ENCODE results near the gene SDK1. TPM values are rescaled to one million over a fixed set of nuclear protein-coding genes. Genes with fewer than 3 reads are reported as not detected.

Gene SDK1
- total RNA-seq, 2 experiments from 2014 or later: 0.25 to 0.78 TPM

GRCh38 chr7:3321206-3321605 is 20.2 kb downstream of the SDK1 start:
- Mint-ChIP-seq H3K4me1 (ENCODE audit: low read depth) (no peaks in the 10 kb centered on the region), H3K4me3 (no peak overlapping the region), H3K36me3 (ENCODE audit: low read depth) (no peaks in the 10 kb centered on the region), H3K9me3 (no peaks in the 10 kb centered on the region), H3K27ac (no peak overlapping the region), H3K27me3 (peaks cover 6% of the 10 kb centered on the region)
- no peak for TF ChIP-seq CTCF (IDR thresholded peaks at IDR 0.05)
- intact Hi-C loops (cut with micrococcal nuclease): no loop called here
- ATAC-seq: no peak
- ChIA-PET POLR2A (no interaction called here), CTCF (no interaction called here)
- no peak for DNase-seq

- no peak for TF ChIP-seq CTCF (IDR thresholded peaks at IDR 0.05)
- intact Hi-C loops (cut with micrococcal nuclease): no loop called here
- no peak for ATAC-seq
- Mint-ChIP-seq H3K4me3 (no peak overlapping the region), H3K4me1 (ENCODE audit: low read depth) (no peaks in the 10 kb centered on the region), H3K9me3 (no peaks in the 10 kb centered on the region), H3K36me3 (ENCODE audit: low read depth) (no peaks in the 10 kb centered on the region), H3K27ac (no peak overlapping the region), H3K27me3 (peaks cover 6% of the 10 kb centered on the region)
- no peak for DNase-seq
- CTCF ChIA-PET: no interaction called here
- POLR2A ChIA-PET: no interaction called here
Measured at GRCh38 chr7:3321745-3322144, 20.7 kb downstream of the SDK1 start.

- no peak for ATAC-seq
- no peak for TF ChIP-seq CTCF (IDR thresholded peaks at IDR 0.05)
- CTCF ChIA-PET: no interaction called here
- POLR2A ChIA-PET: no interaction called here
- intact Hi-C loops (cut with micrococcal nuclease): no loop called here
- Mint-ChIP-seq H3K9me3 (no peaks in the 10 kb centered on the region), H3K4me3 (no peak overlapping the region), H3K4me1 (ENCODE audit: low read depth) (no peaks in the 10 kb centered on the region), H3K27ac (no peak overlapping the region), H3K36me3 (ENCODE audit: low read depth) (no peaks in the 10 kb centered on the region), H3K27me3 (peaks cover 13% of the 10 kb centered on the region)
- DNase-seq: no peak
Measured at GRCh38 chr7:3326246-3326645, 25.2 kb downstream of the SDK1 start.

GRCh38 chr7:3327099-3327498 is 26.0 kb downstream of the SDK1 start:
- intact Hi-C loops (cut with micrococcal nuclease): no loop called here
- no peaks in the 10 kb centered on the region for H3K36me3 Mint-ChIP-seq (ENCODE audit: low read depth)
- CTCF ChIA-PET: interaction anchor here (1.1 kb wide), 1 partner anchor 9 kb away, joined by 3 read pairs; no protein-coding TSS in a partner anchor
- DNase-seq: no peak
- ATAC-seq: no peak
- H3K9me3 Mint-ChIP-seq: no peaks in the 10 kb centered on the region
- no peaks in the 10 kb centered on the region for H3K4me1 Mint-ChIP-seq (ENCODE audit: low read depth)
- peaks cover 13% of the 10 kb centered on the region for H3K27me3 Mint-ChIP-seq
- no peak overlapping the region for H3K4me3 Mint-ChIP-seq
- no peak for TF ChIP-seq CTCF (IDR thresholded peaks at IDR 0.05)
- H3K27ac Mint-ChIP-seq: no peak overlapping the region
- POLR2A ChIA-PET: interaction anchor here (0.6 kb wide), 1 partner anchor 1687 kb away, joined by 3 read pairs; no protein-coding TSS in a partner anchor

GRCh38 chr7:3327655-3328054 is 26.6 kb downstream of the SDK1 start:
- Mint-ChIP-seq H3K4me1 (ENCODE audit: low read depth) (no peaks in the 10 kb centered on the region), H3K36me3 (ENCODE audit: low read depth) (no peaks in the 10 kb centered on the region), H3K27me3 (peaks cover 13% of the 10 kb centered on the region), H3K9me3 (no peaks in the 10 kb centered on the region), H3K27ac (no peak overlapping the region), H3K4me3 (no peak overlapping the region)
- no peak for ATAC-seq
- intact Hi-C loops (cut with micrococcal nuclease): no loop called here
- DNase-seq: no peak
- ChIA-PET POLR2A (no interaction called here), CTCF (interaction anchor here (1.1 kb wide), 1 partner anchor 9 kb away, joined by 3 read pairs; no protein-coding TSS in a partner anchor)
- no peak for TF ChIP-seq CTCF (IDR thresholded peaks at IDR 0.05)

All from activated CD8-positive, alpha-beta T cell treated with anti-CD3 and anti-CD28 coated beads for 36 hours (primary cell).